PFSK-1 (cell line): ENCODE data around the gene UBL3. TPM values are rescaled to one million over a fixed set of nuclear protein-coding genes. Genes with fewer than 3 reads are reported as not detected.

ENCODE experiments used
- FOXP2 ChIP-seq: optimal IDR thresholded peaks from 2 replicates; pipeline ENCODE3; 2011; ENCODE audit warnings: borderline replicate concordance, control low read depth, inconsistent platforms; ENCODE audit not compliant: insufficient read depth; ENCODE audit errors: extremely low read length, extremely low read depth
- POLR2AphosphoS5 ChIP-seq: IDR thresholded peaks from 2 replicates; pipeline ENCODE4 v1.6.1; 2012; ENCODE audit warnings: low read depth, mild to moderate bottlenecking, control low read depth, low read length, moderate library complexity
- SIN3A ChIP-seq: IDR thresholded peaks from 2 replicates; pipeline ENCODE4 v1.6.1; 2012; ENCODE audit warnings: mild to moderate bottlenecking, low read length, moderate library complexity, borderline replicate concordance; ENCODE audit not compliant: insufficient read depth
- TAF1 ChIP-seq: IDR thresholded peaks from 2 replicates; pipeline ENCODE4 v1.6.1; 2012; ENCODE audit warnings: low read length, control low read depth, borderline replicate concordance; ENCODE audit not compliant: insufficient read depth
- polyA plus RNA-seq: library from polyadenylated mRNA; unstranded; fragments of >200 nt; gene quantifications from one replicate; pipeline ENCODE4 v1.2.1, GENCODE V29; 2012; ENCODE audit warnings: low read depth, missing spikeins; ENCODE audit not compliant: insufficient read length
- TF ChIP-seq, protein P1 (sequence below), 2 experiments: IDR thresholded peaks; 2 replicates each; pipeline versions ENCODE4 v1.6.1 to v1.8.0; 2011 to 2012; ENCODE audit warnings: low read depth in 2 of 2, low read length in 2 of 2, control low read depth in 1 of 2, inconsistent platforms in 1 of 2, mild to moderate bottlenecking in 1 of 2, moderate library complexity in 1 of 2; ENCODE audit not compliant: insufficient read depth in 1 of 2

Gene UBL3, protein sequence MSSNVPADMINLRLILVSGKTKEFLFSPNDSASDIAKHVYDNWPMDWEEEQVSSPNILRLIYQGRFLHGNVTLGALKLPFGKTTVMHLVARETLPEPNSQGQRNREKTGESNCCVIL
- polyA plus RNA-seq, result 11.1 TPM

DNA sequence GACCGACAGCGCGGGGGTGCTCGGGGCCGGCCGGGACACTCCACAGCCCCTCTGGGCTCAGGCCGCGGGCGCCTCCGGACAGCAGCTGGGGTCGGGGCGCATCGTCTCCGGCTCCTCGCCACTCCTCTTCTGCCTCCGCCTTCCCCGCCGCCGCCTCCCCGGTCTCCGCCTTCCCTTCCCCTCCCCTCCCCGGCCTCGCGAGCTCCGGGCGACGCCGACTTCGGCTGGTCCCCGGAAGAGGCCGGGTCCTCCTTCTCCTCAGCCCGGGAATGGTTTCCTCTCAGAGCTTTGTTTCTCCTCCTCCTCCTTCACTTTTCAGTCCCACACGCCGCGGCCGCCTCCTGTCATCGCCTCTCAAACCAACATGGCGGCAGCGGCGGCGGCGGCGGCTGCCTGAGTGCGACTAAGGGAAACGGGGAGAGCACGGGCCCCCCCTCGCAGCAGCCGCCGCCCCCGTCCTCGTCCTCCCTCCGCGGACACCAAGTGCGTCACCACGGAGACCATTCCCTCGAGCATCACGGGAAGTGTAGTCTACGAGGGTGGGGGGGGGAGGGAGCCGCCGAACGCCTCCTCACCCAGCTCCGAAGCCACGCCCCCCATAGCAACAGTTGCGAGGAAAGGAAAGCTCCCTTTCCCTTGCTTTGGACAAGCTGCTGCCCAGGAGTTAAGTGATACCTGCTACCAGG lies at the start of gene UBL3:
Gene UBL3, minus strand, starts transcription at position 405 of the 686 bp plus-strand sequence. CDS start 1,079 bp downstream, outside the sequence.
- TF ChIP-seq POLR2AphosphoS5 (peak; percentile 35; the same call in 1 of the 2 replicates), SIN3A (0 out of 2 replicates have a peak, but pooled peaks have one; percentile 14), FOXP2 (peak; percentile 65)
- TF ChIP-seq, protein P1, sequence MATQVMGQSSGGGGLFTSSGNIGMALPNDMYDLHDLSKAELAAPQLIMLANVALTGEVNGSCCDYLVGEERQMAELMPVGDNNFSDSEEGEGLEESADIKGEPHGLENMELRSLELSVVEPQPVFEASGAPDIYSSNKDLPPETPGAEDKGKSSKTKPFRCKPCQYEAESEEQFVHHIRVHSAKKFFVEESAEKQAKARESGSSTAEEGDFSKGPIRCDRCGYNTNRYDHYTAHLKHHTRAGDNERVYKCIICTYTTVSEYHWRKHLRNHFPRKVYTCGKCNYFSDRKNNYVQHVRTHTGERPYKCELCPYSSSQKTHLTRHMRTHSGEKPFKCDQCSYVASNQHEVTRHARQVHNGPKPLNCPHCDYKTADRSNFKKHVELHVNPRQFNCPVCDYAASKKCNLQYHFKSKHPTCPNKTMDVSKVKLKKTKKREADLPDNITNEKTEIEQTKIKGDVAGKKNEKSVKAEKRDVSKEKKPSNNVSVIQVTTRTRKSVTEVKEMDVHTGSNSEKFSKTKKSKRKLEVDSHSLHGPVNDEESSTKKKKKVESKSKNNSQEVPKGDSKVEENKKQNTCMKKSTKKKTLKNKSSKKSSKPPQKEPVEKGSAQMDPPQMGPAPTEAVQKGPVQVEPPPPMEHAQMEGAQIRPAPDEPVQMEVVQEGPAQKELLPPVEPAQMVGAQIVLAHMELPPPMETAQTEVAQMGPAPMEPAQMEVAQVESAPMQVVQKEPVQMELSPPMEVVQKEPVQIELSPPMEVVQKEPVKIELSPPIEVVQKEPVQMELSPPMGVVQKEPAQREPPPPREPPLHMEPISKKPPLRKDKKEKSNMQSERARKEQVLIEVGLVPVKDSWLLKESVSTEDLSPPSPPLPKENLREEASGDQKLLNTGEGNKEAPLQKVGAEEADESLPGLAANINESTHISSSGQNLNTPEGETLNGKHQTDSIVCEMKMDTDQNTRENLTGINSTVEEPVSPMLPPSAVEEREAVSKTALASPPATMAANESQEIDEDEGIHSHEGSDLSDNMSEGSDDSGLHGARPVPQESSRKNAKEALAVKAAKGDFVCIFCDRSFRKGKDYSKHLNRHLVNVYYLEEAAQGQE (IDR thresholded peaks at IDR 0.05; ENCODE audit: insufficient read depth in 1 of 2, low read depth in 2 of 2, low read length in 2 of 2), result no peak

DNA sequence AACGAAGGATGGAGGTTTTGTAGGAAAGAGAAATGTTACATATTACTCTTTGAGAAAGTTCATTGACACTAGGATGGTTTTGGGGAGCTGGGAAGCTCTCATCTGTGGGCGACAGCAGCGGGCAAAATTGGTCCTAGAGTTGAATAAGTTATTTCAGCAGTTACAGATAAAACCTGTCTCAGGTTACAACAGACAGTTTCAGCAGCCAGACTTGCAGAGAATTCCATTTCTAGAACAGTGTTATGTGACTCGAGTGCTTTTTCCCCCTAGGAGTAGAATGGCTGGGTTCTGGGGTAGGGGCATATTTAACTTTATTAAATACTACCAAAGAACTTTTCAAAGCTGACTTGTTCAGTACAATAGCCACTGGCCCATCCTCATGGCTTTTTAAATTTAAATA lies 46.7 kb upstream of the UBL3 start:
- TF ChIP-seq, protein P1 (IDR thresholded peaks at IDR 0.05; ENCODE audit: insufficient read depth in 1 of 2, low read depth in 2 of 2, low read length in 2 of 2), result no peak
- TF ChIP-seq POLR2AphosphoS5, result no peak
- TF ChIP-seq FOXP2, result no peak
- TF ChIP-seq TAF1, result no peak
- no peak for TF ChIP-seq SIN3A

DNA sequence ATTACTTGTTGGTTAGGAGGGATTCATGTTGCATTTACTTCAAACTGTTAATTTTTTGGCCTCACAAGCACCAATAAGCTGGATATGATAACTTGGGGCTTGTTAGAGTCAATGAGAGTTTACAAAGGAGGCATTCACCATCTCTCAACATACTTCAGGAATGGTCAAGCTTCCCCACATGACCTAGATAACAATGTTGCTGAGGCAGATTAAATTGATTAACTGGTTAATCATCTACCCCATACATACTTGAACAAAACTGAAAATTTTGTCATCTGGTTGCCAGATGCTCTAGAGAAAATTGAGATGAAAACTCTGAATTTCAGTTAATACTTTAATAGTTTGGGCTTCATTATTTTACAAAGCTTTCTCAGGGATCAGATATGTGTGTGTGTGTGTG lies 43.0 kb upstream of the UBL3 start:
- TF ChIP-seq FOXP2 (no peak), POLR2AphosphoS5 (no peak), SIN3A (no peak), TAF1 (no peak)
- TF ChIP-seq, protein P1 (IDR thresholded peaks at IDR 0.05; ENCODE audit: insufficient read depth in 1 of 2, low read depth in 2 of 2, low read length in 2 of 2), result no peak

DNA sequence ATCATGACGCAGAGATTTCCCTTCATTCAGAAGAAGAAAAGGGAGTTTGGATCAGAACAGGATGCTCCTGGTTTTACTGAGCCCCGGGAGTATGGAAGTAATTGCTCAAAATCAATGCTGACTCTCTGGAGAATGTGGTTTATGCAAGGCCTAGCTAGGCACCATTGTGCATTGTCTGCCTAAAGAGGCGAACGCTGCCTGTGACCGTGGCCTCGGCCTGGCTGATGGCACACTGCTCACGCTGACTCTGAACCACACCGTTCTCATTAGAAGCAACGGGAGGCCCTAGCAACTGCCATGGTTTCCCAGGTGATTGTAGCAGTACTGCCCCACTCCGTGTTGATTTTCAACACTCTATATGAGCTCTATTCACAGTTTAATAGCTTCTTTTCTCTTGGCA lies 41.7 kb upstream of the UBL3 start:
- TF ChIP-seq POLR2AphosphoS5, result no peak
- TF ChIP-seq SIN3A, result no peak
- TF ChIP-seq, protein P1 (IDR thresholded peaks at IDR 0.05; ENCODE audit: insufficient read depth in 1 of 2, low read depth in 2 of 2, low read length in 2 of 2), result no peak
- no peak for TF ChIP-seq FOXP2
- no peak for TF ChIP-seq TAF1
